ENCODE data around the gene PSME1.

GRCh38 chr14:24132061-24132685 lies 3.8 kb upstream of the PSME1 start:
- TF ChIP-seq EZH2 (IDR thresholded peaks at IDR 0.05; ENCODE audit: borderline replicate concordance, low read depth, low read length, severe bottlenecking) (no peak), CTCF (IDR thresholded peaks at IDR 0.05; ENCODE audit: extremely low read depth in 1 of 2, insufficient read depth in 1 of 2, low read depth in 1 of 2, low read length in 2 of 2) (no peak), MAX (IDR thresholded peaks at IDR 0.05; ENCODE audit: insufficient read depth, insufficient read length) (no peak), POLR2A (IDR thresholded peaks at IDR 0.05; ENCODE audit: low read depth, low read length) (no peak), POLR2AphosphoS5 (IDR thresholded peaks at IDR 0.05; ENCODE audit: insufficient read depth, low read depth, low read length) (no peak), MYC (IDR thresholded peaks at IDR 0.05; ENCODE audit: low read depth, low read length) (no peak), JUN (IDR thresholded peaks at IDR 0.05; ENCODE audit: borderline replicate concordance, insufficient read depth, insufficient read length, low read depth) (no peak)

All from endothelial cell of umbilical vein (primary cell).